ENCODE data around the gene TSHB.

The TSHB gene

DNA sequence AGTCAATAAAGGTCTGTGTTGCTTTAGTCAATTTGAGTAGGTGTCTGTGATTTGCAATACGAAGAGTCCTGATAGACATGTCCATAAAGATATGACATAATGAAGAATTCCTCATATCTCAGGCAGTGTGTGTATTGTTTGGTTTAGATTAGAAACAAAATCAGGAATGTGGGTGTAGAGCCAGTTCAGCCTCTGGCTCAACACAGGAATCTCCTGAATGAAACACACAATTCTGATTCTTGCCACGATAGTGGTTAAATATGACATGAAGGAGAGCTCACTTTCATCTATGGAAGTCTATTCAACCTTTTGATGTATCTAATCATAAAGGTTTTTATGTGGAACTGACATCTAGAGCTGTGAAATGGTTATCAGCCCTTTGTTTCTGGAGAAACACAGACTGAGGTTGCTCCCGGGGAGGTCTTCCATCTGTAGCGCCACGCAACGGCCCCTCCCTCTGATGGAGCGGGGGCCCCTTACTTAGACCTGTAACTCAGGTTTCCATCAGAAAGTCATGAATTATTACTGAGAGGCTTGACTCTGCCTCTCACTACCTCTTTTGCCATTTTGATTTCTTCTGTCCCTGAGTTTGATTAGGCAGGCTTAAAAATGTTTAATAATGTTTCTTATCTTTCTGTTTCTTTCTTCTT is 40.2 kb downstream of the TSHB start:
- Histone ChIP-seq H3K36me3 (ENCODE audit: control insufficient read depth in 2 of 2, insufficient read depth in 2 of 2, low read length in 2 of 2) (no peaks in the 10 kb centered on the region), H3K9me3 (ENCODE audit: control insufficient read depth in 2 of 2, low read length in 2 of 2) (no peaks in the 10 kb centered on the region), H3K9ac (ENCODE audit: low read depth in 1 of 2, low read length in 2 of 2) (no peak overlapping the region), H3K27me3 (ENCODE audit: control insufficient read depth in 2 of 2, insufficient read depth in 2 of 2, low read length in 2 of 2) (no peaks in the 10 kb centered on the region), H3K4me3 (ENCODE audit: low read length in 2 of 2) (no peak overlapping the region), H3K27ac (ENCODE audit: low read depth in 2 of 2, low read length in 2 of 2) (no peak overlapping the region), H3K4me1 (ENCODE audit: control insufficient read depth in 2 of 2, insufficient read depth in 2 of 2, low read length in 2 of 2) (peaks cover 0 to 4% of the 10 kb centered on the region in 2 donors)

DNA sequence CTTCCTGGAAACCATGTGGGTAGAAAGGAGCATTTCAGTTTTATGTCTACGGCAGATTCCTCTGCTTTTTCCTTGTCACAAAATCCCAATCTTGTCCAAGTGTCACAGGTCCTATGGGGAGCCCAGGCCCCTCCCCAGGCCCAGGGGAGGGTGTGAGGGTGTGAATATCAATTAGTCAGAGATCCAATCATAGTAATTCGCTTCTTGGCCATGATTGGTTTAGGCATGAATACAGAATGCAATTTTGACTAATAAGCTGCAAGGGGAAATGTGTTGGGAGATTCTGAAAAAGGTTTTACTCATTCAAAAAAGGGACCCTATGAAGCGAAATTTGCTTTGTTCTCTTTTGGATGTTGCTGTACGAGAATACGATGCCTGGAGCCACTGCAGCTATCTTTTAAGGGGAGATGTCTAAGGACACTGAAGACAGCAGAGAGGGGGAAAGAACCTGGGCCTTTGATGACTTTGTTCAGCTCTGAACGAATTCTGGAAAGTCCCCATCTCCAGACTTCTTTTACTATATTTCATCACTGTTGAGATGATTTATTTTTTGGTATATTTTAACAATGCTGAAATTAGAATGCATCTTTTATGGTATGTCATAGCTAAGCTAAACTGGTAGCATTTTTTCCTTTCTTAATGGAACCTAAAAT is 41.5 kb downstream of the TSHB start:
- no peaks in the 10 kb centered on the region for H3K36me3 ChIP-seq (ENCODE audit: control insufficient read depth in 2 of 2, insufficient read depth in 2 of 2, low read length in 2 of 2)
- H3K4me3 ChIP-seq (ENCODE audit: low read length in 2 of 2), result no peak overlapping the region
- H3K4me1 ChIP-seq (ENCODE audit: control insufficient read depth in 2 of 2, insufficient read depth in 2 of 2, low read length in 2 of 2), result peaks cover 0 to 4% of the 10 kb centered on the region in 2 donors
- no peak overlapping the region for H3K27ac ChIP-seq (ENCODE audit: low read depth in 2 of 2, low read length in 2 of 2)
- no peaks in the 10 kb centered on the region for H3K27me3 ChIP-seq (ENCODE audit: control insufficient read depth in 2 of 2, insufficient read depth in 2 of 2, low read length in 2 of 2)
- no peaks in the 10 kb centered on the region for H3K9me3 ChIP-seq (ENCODE audit: control insufficient read depth in 2 of 2, low read length in 2 of 2)
- H3K9ac ChIP-seq (ENCODE audit: low read depth in 1 of 2, low read length in 2 of 2), result no peak overlapping the region

DNA sequence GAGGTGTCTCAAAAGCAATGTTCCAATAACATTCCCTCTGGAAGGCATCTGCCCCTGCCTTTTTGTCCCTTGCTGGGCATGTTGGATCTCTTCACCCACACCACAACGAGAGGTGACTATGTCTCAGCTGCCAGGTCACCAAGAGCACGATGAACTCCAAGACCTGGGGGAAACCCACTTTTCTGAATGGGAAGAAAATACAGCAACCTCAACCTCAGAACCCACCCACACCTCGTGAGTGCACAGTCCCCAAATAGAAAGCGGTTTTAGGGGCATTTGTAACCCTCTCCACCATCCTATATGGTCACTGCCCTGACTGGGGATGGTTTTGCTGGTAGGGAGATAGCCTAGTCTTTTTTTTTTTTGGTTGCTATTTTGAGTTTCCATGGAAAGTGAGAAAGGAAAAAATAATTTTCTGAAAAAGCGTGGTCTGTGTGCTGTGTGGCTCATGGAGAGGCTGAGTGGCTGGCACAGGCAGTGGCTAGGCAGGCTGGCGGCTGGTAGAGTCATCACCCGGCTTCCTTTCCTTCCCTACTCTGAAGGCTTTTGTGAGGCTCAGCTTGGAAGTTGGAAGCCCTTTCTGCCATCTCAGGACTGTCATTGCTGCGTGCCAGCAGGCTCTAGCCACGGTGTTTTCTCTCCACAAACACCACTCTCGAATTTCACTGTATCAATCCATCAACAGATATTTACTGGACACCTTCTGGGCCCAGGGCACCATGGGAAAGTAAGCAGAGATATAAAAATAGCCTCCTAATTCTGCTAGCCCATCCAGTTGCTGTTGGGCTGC is 43.9 kb downstream of the TSHB start:
- H3K27me3 ChIP-seq (ENCODE audit: control insufficient read depth in 2 of 2, insufficient read depth in 2 of 2, low read length in 2 of 2), result no peaks in the 10 kb centered on the region
- H3K27ac ChIP-seq (ENCODE audit: low read depth in 2 of 2, low read length in 2 of 2), result peak overlapping the region in 1 of 2 donors; percentile 44
- H3K9me3 ChIP-seq (ENCODE audit: control insufficient read depth in 2 of 2, low read length in 2 of 2), result no peaks in the 10 kb centered on the region
- no peak overlapping the region for H3K9ac ChIP-seq (ENCODE audit: low read depth in 1 of 2, low read length in 2 of 2)
- H3K36me3 ChIP-seq (ENCODE audit: control insufficient read depth in 2 of 2, insufficient read depth in 2 of 2, low read length in 2 of 2), result no peaks in the 10 kb centered on the region
- no peak overlapping the region for H3K4me3 ChIP-seq (ENCODE audit: low read length in 2 of 2)
- peaks cover 0 to 4% of the 10 kb centered on the region in 2 donors for H3K4me1 ChIP-seq (ENCODE audit: control insufficient read depth in 2 of 2, insufficient read depth in 2 of 2, low read length in 2 of 2)

DNA sequence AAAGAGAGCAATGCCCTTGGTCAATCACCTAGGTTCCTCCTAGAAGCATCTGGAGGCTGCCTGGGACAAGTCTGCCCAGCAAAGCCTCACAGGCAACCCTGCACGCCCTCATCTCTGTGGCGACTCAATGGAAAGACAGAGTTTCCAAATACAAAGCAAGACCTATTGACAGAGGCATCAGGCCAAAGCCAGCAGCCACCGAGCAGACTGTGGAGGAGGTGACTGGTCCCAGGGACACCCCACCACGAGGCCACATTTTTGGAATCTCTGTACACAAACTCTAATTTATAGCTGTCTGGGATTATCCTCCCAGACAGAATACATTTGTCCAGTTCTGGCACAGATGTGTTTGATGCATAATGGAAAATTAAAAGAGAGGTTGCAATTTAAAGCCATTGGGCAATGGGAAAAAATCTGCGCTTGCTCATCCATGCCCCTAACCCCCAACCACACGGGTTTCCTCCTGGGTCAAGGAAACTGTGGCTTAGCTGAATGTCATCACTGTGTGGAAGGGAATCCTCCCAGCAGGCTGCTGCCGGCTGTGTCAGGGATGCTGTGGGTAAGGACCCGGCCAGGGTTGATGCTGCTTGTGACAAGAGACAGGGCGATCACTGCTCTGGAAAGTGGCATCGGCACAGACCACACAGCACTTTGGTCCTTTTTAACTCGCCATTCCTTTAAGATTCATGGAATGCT is 45.4 kb downstream of the TSHB start:
- Histone ChIP-seq H3K9ac (ENCODE audit: low read depth in 1 of 2, low read length in 2 of 2) (no peak overlapping the region), H3K36me3 (ENCODE audit: control insufficient read depth in 2 of 2, insufficient read depth in 2 of 2, low read length in 2 of 2) (no peaks in the 10 kb centered on the region), H3K27ac (ENCODE audit: low read depth in 2 of 2, low read length in 2 of 2) (no peak overlapping the region), H3K4me1 (ENCODE audit: control insufficient read depth in 2 of 2, insufficient read depth in 2 of 2, low read length in 2 of 2) (no peaks in the 10 kb centered on the region), H3K4me3 (ENCODE audit: low read length in 2 of 2) (no peak overlapping the region), H3K27me3 (ENCODE audit: control insufficient read depth in 2 of 2, insufficient read depth in 2 of 2, low read length in 2 of 2) (no peaks in the 10 kb centered on the region), H3K9me3 (ENCODE audit: control insufficient read depth in 2 of 2, low read length in 2 of 2) (no peaks in the 10 kb centered on the region)

GRCh38 chr1:115076384-115076915 is 46.8 kb downstream of the TSHB start:
- Histone ChIP-seq H3K4me1 (ENCODE audit: control insufficient read depth in 2 of 2, insufficient read depth in 2 of 2, low read length in 2 of 2) (no peaks in the 10 kb centered on the region), H3K36me3 (ENCODE audit: control insufficient read depth in 2 of 2, insufficient read depth in 2 of 2, low read length in 2 of 2) (no peaks in the 10 kb centered on the region), H3K9ac (ENCODE audit: low read depth in 1 of 2, low read length in 2 of 2) (no peak overlapping the region), H3K4me3 (ENCODE audit: low read length in 2 of 2) (no peak overlapping the region), H3K27ac (ENCODE audit: low read depth in 2 of 2, low read length in 2 of 2) (no peak overlapping the region), H3K9me3 (ENCODE audit: control insufficient read depth in 2 of 2, low read length in 2 of 2) (no peaks in the 10 kb centered on the region), H3K27me3 (ENCODE audit: control insufficient read depth in 2 of 2, insufficient read depth in 2 of 2, low read length in 2 of 2) (no peaks in the 10 kb centered on the region)

- Histone ChIP-seq H3K4me3 (ENCODE audit: low read length in 2 of 2) (no peak overlapping the region), H3K4me1 (ENCODE audit: control insufficient read depth in 2 of 2, insufficient read depth in 2 of 2, low read length in 2 of 2) (no peaks in the 10 kb centered on the region), H3K9me3 (ENCODE audit: control insufficient read depth in 2 of 2, low read length in 2 of 2) (no peaks in the 10 kb centered on the region), H3K9ac (ENCODE audit: low read depth in 1 of 2, low read length in 2 of 2) (no peak overlapping the region), H3K27ac (ENCODE audit: low read depth in 2 of 2, low read length in 2 of 2) (no peak overlapping the region), H3K36me3 (ENCODE audit: control insufficient read depth in 2 of 2, insufficient read depth in 2 of 2, low read length in 2 of 2) (no peaks in the 10 kb centered on the region), H3K27me3 (ENCODE audit: control insufficient read depth in 2 of 2, insufficient read depth in 2 of 2, low read length in 2 of 2) (no peaks in the 10 kb centered on the region)
Measured at GRCh38 chr1:115077286-115077983, 47.8 kb downstream of the TSHB start.

- Histone ChIP-seq H3K27me3 (ENCODE audit: control insufficient read depth in 2 of 2, insufficient read depth in 2 of 2, low read length in 2 of 2) (no peaks in the 10 kb centered on the region), H3K9ac (ENCODE audit: low read depth in 1 of 2, low read length in 2 of 2) (no peak overlapping the region), H3K27ac (ENCODE audit: low read depth in 2 of 2, low read length in 2 of 2) (no peak overlapping the region), H3K36me3 (ENCODE audit: control insufficient read depth in 2 of 2, insufficient read depth in 2 of 2, low read length in 2 of 2) (no peaks in the 10 kb centered on the region), H3K4me1 (ENCODE audit: control insufficient read depth in 2 of 2, insufficient read depth in 2 of 2, low read length in 2 of 2) (no peaks in the 10 kb centered on the region), H3K9me3 (ENCODE audit: control insufficient read depth in 2 of 2, low read length in 2 of 2) (no peaks in the 10 kb centered on the region), H3K4me3 (ENCODE audit: low read length in 2 of 2) (no peak overlapping the region)
Measured at GRCh38 chr1:115077984-115078330, 48.3 kb downstream of the TSHB start.

GRCh38 chr1:115078708-115079107 is 49.1 kb downstream of the TSHB start:
- Histone ChIP-seq H3K9ac (ENCODE audit: low read depth in 1 of 2, low read length in 2 of 2) (no peak overlapping the region), H3K4me3 (ENCODE audit: low read length in 2 of 2) (no peak overlapping the region), H3K4me1 (ENCODE audit: control insufficient read depth in 2 of 2, insufficient read depth in 2 of 2, low read length in 2 of 2) (no peaks in the 10 kb centered on the region), H3K9me3 (ENCODE audit: control insufficient read depth in 2 of 2, low read length in 2 of 2) (no peaks in the 10 kb centered on the region), H3K27me3 (ENCODE audit: control insufficient read depth in 2 of 2, insufficient read depth in 2 of 2, low read length in 2 of 2) (no peaks in the 10 kb centered on the region), H3K27ac (ENCODE audit: low read depth in 2 of 2, low read length in 2 of 2) (no peak overlapping the region), H3K36me3 (ENCODE audit: control insufficient read depth in 2 of 2, insufficient read depth in 2 of 2, low read length in 2 of 2) (no peaks in the 10 kb centered on the region)

DNA sequence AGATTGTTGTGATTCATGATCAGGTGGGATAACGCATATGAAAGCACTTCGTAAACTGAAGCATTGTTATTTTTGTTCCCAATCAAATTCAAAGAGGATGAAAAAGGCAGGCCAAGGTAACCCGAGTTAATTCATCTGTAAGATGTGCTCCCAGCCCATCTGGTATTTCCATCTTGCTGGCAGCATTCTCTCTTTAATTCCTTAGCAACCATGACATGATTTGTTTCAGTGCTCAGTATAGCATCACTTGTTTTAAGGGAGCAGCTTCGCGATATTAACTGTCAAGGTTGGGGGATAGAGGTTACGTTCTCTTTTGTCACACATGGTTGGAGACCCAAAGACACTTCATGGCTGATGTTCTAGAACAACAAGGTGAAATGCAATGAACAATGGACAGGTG is 53.3 kb downstream of the TSHB start:
- Histone ChIP-seq H3K4me1 (ENCODE audit: control insufficient read depth in 2 of 2, insufficient read depth in 2 of 2, low read length in 2 of 2) (peaks cover 0 to 4% of the 10 kb centered on the region in 2 donors), H3K27ac (ENCODE audit: low read depth in 2 of 2, low read length in 2 of 2) (no peak overlapping the region), H3K27me3 (ENCODE audit: control insufficient read depth in 2 of 2, insufficient read depth in 2 of 2, low read length in 2 of 2) (no peaks in the 10 kb centered on the region), H3K36me3 (ENCODE audit: control insufficient read depth in 2 of 2, insufficient read depth in 2 of 2, low read length in 2 of 2) (no peaks in the 10 kb centered on the region), H3K9ac (ENCODE audit: low read depth in 1 of 2, low read length in 2 of 2) (no peak overlapping the region), H3K9me3 (ENCODE audit: control insufficient read depth in 2 of 2, low read length in 2 of 2) (no peaks in the 10 kb centered on the region), H3K4me3 (ENCODE audit: low read length in 2 of 2) (no peak overlapping the region)
